Measurements from ENCODE around the gene ARAP2.
"Not testable (repeated sequence)": the region's sequence is repeated elsewhere in the genome, so short reads cannot be mapped to it uniquely, and the experiment has no call there.

ARAP2 gene

DNA sequence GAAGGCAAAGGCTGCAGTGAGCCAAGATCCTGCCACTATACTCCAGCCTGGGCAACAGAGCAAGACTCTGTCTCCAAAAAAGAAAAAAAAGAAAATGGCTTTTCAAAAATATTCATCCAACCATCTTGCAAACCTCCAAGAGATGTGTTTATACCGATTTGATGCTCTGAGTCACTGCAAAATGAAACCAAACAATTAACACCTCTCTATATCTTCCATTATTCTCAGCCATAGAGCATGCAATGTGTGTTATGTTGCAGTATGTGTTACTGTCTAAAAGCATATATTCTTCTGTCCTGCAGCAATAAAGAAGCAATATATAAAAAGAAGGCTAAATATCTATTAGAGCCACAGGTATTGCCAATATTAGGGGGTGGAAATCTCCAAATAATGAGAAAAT is 51.4 kb downstream of the ARAP2 start:
- H3K27me3 ChIP-seq (ENCODE audit: low read depth, low read length) = no peaks in the 10 kb centered on the region
- H3K27ac ChIP-seq (ENCODE audit: low read length) = no peak overlapping the region
- H3K36me3 ChIP-seq (ENCODE audit: control insufficient read depth in 1 of 2, insufficient read depth in 2 of 2, low read length in 2 of 2) = peaks cover 0 to under 1% of the 10 kb centered on the region in 2 donors
- H3K4me1 ChIP-seq (ENCODE audit: control insufficient read depth in 1 of 2, insufficient read depth in 2 of 2, low read length in 2 of 2) = no peaks in the 10 kb centered on the region
- no peak overlapping the region for H3K4me3 ChIP-seq (ENCODE audit: low read depth in 1 of 2, low read length in 2 of 2)
- H3K9me3 ChIP-seq (ENCODE audit: control insufficient read depth in 1 of 2, low read length in 2 of 2) = no peaks in the 10 kb centered on the region

GRCh38 chr4:36189511-36190226 is 54.6 kb downstream of the ARAP2 start:
- Histone ChIP-seq H3K27ac (ENCODE audit: low read length) (no peak overlapping the region), H3K4me1 (ENCODE audit: control insufficient read depth in 1 of 2, insufficient read depth in 2 of 2, low read length in 2 of 2) (no peaks in the 10 kb centered on the region), H3K9me3 (ENCODE audit: control insufficient read depth in 1 of 2, low read length in 2 of 2) (no peaks in the 10 kb centered on the region), H3K4me3 (ENCODE audit: low read depth in 1 of 2, low read length in 2 of 2) (no peak overlapping the region), H3K36me3 (ENCODE audit: control insufficient read depth in 1 of 2, insufficient read depth in 2 of 2, low read length in 2 of 2) (no peaks in the 10 kb centered on the region), H3K27me3 (ENCODE audit: low read depth, low read length) (no peaks in the 10 kb centered on the region)

DNA sequence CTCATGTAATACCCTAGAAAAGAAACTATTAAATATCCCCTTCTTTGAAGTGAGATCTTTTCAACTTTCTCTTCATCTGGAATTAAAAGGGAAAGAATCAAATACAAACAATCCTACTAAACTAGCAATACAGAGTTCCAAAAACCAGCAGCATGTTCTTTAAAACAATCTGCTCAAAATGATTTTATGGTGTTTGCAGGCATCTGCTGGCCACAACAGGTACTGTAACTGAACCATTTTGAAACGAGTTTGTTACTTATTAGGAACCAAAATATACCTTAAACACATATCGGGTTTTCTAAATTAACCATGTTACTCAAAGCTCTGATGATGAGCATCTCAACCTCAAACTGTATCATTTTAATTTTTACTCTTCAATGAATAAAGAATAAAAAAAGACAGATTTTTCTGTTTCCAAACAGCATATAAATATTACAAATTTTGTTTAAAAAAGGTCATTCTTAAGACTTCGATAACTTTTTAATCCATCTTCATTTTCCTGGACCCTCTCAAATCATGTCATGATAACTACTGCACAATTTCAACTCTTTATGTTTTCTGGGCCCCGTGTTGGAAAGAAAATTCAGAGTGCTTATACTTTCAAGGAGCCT is 56.5 kb downstream of the ARAP2 start:
- no peaks in the 10 kb centered on the region for H3K4me1 ChIP-seq (ENCODE audit: control insufficient read depth in 1 of 2, insufficient read depth in 2 of 2, low read length in 2 of 2)
- H3K9me3 ChIP-seq (ENCODE audit: control insufficient read depth in 1 of 2, low read length in 2 of 2) = no peaks in the 10 kb centered on the region
- no peaks in the 10 kb centered on the region for H3K36me3 ChIP-seq (ENCODE audit: control insufficient read depth in 1 of 2, insufficient read depth in 2 of 2, low read length in 2 of 2)
- no peaks in the 10 kb centered on the region for H3K27me3 ChIP-seq (ENCODE audit: low read depth, low read length)
- H3K27ac ChIP-seq (ENCODE audit: low read length) = no peak overlapping the region
- H3K4me3 ChIP-seq (ENCODE audit: low read depth in 1 of 2, low read length in 2 of 2) = no peak overlapping the region

- Histone ChIP-seq H3K9me3 (ENCODE audit: control insufficient read depth in 1 of 2, low read length in 2 of 2) (no peaks in the 10 kb centered on the region), H3K4me3 (ENCODE audit: low read depth in 1 of 2, low read length in 2 of 2) (no peak overlapping the region), H3K27me3 (ENCODE audit: low read depth, low read length) (no peaks in the 10 kb centered on the region), H3K36me3 (ENCODE audit: control insufficient read depth in 1 of 2, insufficient read depth in 2 of 2, low read length in 2 of 2) (no peaks in the 10 kb centered on the region), H3K4me1 (ENCODE audit: control insufficient read depth in 1 of 2, insufficient read depth in 2 of 2, low read length in 2 of 2) (no peaks in the 10 kb centered on the region), H3K27ac (ENCODE audit: low read length) (no peak overlapping the region)
Observed at GRCh38 chr4:36183665-36184393, 60.5 kb downstream of the ARAP2 start.

DNA sequence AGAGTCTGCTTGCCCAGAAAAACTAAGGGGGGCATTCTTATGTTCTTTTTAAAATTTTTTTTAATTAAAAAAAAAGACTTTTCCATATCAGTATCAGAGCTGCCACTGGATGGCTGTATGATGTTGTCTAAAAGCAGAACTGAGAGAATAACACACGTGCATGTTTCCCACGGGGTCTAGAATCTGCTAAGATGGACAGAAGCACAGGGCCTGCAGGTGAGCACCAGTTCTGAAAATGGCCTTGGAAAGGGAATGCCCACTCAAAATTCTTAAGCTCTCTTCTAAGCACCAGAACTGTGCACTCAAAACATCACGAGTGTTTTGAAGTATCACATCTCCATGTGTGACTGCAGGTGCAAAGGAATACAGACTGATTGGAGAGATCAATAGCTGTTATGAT is 61.1 kb downstream of the ARAP2 start:
- no peaks in the 10 kb centered on the region for H3K4me1 ChIP-seq (ENCODE audit: control insufficient read depth in 1 of 2, insufficient read depth in 2 of 2, low read length in 2 of 2)
- H3K9me3 ChIP-seq (ENCODE audit: control insufficient read depth in 1 of 2, low read length in 2 of 2) = no peaks in the 10 kb centered on the region
- H3K27ac ChIP-seq (ENCODE audit: low read length) = no peak overlapping the region

GRCh38 chr4:36182315-36182714 is 62.0 kb downstream of the ARAP2 start:
- not testable (repeated sequence) for H3K9me3 ChIP-seq (ENCODE audit: control insufficient read depth in 1 of 2, low read length in 2 of 2); H3K27ac ChIP-seq (ENCODE audit: low read length); H3K27me3 ChIP-seq (ENCODE audit: low read depth, low read length); H3K4me1 ChIP-seq (ENCODE audit: control insufficient read depth in 1 of 2, insufficient read depth in 2 of 2, low read length in 2 of 2); H3K4me3 ChIP-seq (ENCODE audit: low read depth in 1 of 2, low read length in 2 of 2); H3K36me3 ChIP-seq (ENCODE audit: control insufficient read depth in 1 of 2, insufficient read depth in 2 of 2, low read length in 2 of 2)

More for the DNA sequence above, 61.1 kb downstream of the ARAP2 start:
- H3K27me3 ChIP-seq (ENCODE audit: low read depth, low read length) = no peaks in the 10 kb centered on the region
- no peak overlapping the region for H3K4me3 ChIP-seq (ENCODE audit: low read depth in 1 of 2, low read length in 2 of 2)
- H3K36me3 ChIP-seq (ENCODE audit: control insufficient read depth in 1 of 2, insufficient read depth in 2 of 2, low read length in 2 of 2) = no peaks in the 10 kb centered on the region

DNA sequence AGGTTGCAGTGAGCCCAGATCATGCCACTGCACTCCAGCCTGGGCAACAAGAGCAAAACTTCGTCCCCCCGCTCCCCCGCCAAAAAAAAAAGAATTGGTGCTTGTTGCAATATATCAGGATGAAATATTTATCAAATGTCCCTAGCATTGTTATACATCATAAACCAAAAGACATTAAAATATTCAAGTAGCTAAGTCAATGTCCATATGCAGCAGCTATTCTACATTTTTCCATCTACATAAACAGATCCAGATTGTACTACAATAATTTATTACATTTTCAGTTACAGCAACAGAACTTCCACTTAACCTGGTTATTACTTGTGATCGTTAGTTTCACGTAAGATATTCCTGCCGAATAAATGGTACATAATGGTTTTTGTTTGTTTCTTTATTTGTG is 64.1 kb downstream of the ARAP2 start:
- Histone ChIP-seq H3K36me3 (ENCODE audit: control insufficient read depth in 1 of 2, insufficient read depth in 2 of 2, low read length in 2 of 2) (peaks cover 0 to 4% of the 10 kb centered on the region in 2 donors), H3K4me1 (ENCODE audit: control insufficient read depth in 1 of 2, insufficient read depth in 2 of 2, low read length in 2 of 2) (no peaks in the 10 kb centered on the region)

GRCh38 chr4:36178484-36178883 is 65.8 kb downstream of the ARAP2 start:
- H3K4me3 ChIP-seq (ENCODE audit: low read depth in 1 of 2, low read length in 2 of 2) = no peak overlapping the region
- peaks cover 0 to 4% of the 10 kb centered on the region in 2 donors for H3K36me3 ChIP-seq (ENCODE audit: control insufficient read depth in 1 of 2, insufficient read depth in 2 of 2, low read length in 2 of 2)
- no peaks in the 10 kb centered on the region for H3K4me1 ChIP-seq (ENCODE audit: control insufficient read depth in 1 of 2, insufficient read depth in 2 of 2, low read length in 2 of 2)
- no peaks in the 10 kb centered on the region for H3K27me3 ChIP-seq (ENCODE audit: low read depth, low read length)
- no peak overlapping the region for H3K27ac ChIP-seq (ENCODE audit: low read length)
- H3K9me3 ChIP-seq (ENCODE audit: control insufficient read depth in 1 of 2, low read length in 2 of 2) = no peaks in the 10 kb centered on the region

More for the DNA sequence above, 64.1 kb downstream of the ARAP2 start:
- Histone ChIP-seq H3K27me3 (ENCODE audit: low read depth, low read length) (no peaks in the 10 kb centered on the region), H3K9me3 (ENCODE audit: control insufficient read depth in 1 of 2, low read length in 2 of 2) (no peaks in the 10 kb centered on the region), H3K4me3 (ENCODE audit: low read depth in 1 of 2, low read length in 2 of 2) (no peak overlapping the region), H3K27ac (ENCODE audit: low read length) (no peak overlapping the region)

DNA sequence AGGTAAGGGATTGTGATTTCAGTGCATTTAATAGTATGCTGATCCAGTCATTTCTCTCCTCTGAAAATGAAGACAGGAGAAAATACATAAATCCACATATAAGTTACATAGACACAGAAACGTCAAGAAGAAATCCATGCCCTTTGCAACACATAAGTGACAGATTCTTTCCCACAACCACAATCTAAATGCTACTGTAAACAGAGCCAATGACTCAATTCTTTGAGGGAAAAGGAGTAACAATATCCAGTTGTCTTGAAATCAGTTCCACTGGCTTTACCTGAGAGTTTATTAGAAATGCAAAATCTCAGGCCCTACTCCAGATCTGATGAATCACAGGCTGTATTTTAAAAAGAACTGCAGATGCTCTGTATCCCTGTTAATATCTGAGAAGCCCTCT is 66.4 kb downstream of the ARAP2 start:
- no peak overlapping the region for H3K4me3 ChIP-seq (ENCODE audit: low read depth in 1 of 2, low read length in 2 of 2)
- no peaks in the 10 kb centered on the region for H3K9me3 ChIP-seq (ENCODE audit: control insufficient read depth in 1 of 2, low read length in 2 of 2)
- no peaks in the 10 kb centered on the region for H3K4me1 ChIP-seq (ENCODE audit: control insufficient read depth in 1 of 2, insufficient read depth in 2 of 2, low read length in 2 of 2)
- no peaks in the 10 kb centered on the region for H3K27me3 ChIP-seq (ENCODE audit: low read depth, low read length)
- no peak overlapping the region for H3K27ac ChIP-seq (ENCODE audit: low read length)
- H3K36me3 ChIP-seq (ENCODE audit: control insufficient read depth in 1 of 2, insufficient read depth in 2 of 2, low read length in 2 of 2) = peaks cover 0 to 4% of the 10 kb centered on the region in 2 donors

DNA sequence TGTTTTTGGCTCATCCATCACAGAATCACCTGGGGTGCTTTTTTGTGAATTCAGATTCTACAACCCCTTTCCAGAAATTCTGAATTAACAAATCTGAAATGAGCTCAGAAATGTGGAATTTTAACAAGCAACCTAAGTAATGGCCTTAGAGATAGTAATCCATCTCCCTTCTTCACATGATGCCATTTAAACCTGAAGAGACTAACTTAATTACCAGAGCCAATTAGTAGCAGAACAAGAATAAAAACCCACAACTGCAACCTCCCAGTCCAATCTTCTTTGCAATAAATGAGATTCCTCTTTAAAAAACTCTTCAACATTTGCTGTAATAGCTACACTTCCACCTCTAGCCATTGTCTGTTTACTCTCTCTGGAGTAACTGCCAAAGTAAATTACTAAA is 69.7 kb downstream of the ARAP2 start:
- no peak overlapping the region for H3K27ac ChIP-seq (ENCODE audit: low read length)
- no peaks in the 10 kb centered on the region for H3K27me3 ChIP-seq (ENCODE audit: low read depth, low read length)
- no peak overlapping the region for H3K4me3 ChIP-seq (ENCODE audit: low read depth in 1 of 2, low read length in 2 of 2)

DNA sequence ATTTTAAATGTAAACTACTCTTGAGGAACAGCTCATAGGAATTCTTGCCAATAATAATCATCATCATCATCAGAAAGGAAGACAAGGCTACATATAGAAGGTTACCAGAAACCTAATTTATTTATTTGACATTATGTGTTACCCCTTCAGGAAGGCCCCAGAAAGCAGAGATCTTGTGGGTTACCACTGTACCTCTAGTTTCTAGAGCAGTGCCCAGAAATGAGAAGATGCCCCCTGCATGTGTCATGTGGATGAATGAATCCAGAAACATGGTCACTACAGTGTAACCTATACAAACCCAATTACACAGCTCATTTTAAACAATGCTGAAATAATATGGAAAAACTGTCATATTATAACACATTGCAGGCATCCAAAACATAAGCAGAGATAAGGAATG is 70.4 kb downstream of the ARAP2 start:
- H3K36me3 ChIP-seq (ENCODE audit: control insufficient read depth in 1 of 2, insufficient read depth in 2 of 2, low read length in 2 of 2) = peaks cover 0 to 4% of the 10 kb centered on the region in 2 donors
- no peaks in the 10 kb centered on the region for H3K27me3 ChIP-seq (ENCODE audit: low read depth, low read length)
- no peaks in the 10 kb centered on the region for H3K9me3 ChIP-seq (ENCODE audit: control insufficient read depth in 1 of 2, low read length in 2 of 2)
- no peak overlapping the region for H3K27ac ChIP-seq (ENCODE audit: low read length)
- no peaks in the 10 kb centered on the region for H3K4me1 ChIP-seq (ENCODE audit: control insufficient read depth in 1 of 2, insufficient read depth in 2 of 2, low read length in 2 of 2)
- no peak overlapping the region for H3K4me3 ChIP-seq (ENCODE audit: low read depth in 1 of 2, low read length in 2 of 2)

More for the DNA sequence above, 69.7 kb downstream of the ARAP2 start:
- H3K36me3 ChIP-seq (ENCODE audit: control insufficient read depth in 1 of 2, insufficient read depth in 2 of 2, low read length in 2 of 2) = peaks cover 0 to 4% of the 10 kb centered on the region in 2 donors
- no peaks in the 10 kb centered on the region for H3K9me3 ChIP-seq (ENCODE audit: control insufficient read depth in 1 of 2, low read length in 2 of 2)
- H3K4me1 ChIP-seq (ENCODE audit: control insufficient read depth in 1 of 2, insufficient read depth in 2 of 2, low read length in 2 of 2) = no peaks in the 10 kb centered on the region

All from muscle layer of duodenum (tissue), 2 donors.